ENCODE data around the gene ICAM4. TPM values are rescaled to one million over a fixed set of nuclear protein-coding genes. Genes with fewer than 3 reads are reported as not detected.

ICAM4 gene
- total and polyA plus RNA-seq, 8 donors: 0.56 to 1.9 (median 0.85) TPM; not detected in 5

DNA sequence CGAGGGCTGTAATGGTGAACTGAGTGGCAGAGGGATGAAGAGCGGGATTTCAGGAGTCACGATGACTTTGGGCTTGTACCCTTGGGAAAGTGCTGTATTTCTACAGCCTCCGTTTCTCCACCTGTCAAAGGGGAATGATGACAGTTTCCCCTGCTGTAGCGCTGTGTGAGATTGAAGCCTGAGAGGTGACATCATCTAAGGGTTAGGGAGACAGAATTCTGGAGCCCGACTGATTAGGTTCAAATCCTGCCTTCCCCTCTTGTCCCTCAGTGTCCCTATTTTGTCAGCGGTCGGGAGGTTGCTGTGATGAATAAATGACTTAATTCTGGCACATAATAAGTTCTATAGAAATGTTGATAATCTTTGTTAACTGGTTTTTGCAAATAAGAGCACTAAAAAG is 34.0 kb upstream of the ICAM4 start:
- no peaks in the 10 kb centered on the region for H3K9me3 ChIP-seq
- H3K4me1 ChIP-seq: peaks cover 7 to 36% (median 32%) of the 10 kb centered on the region in 4 donors
- WGBS, 5 donors: 16 to 23% (median 21%) methylated on average over 8 of the region's 8 CpGs
- DNase-seq: no peak
- intact Hi-C loops (cut with DNase I; ENCODE audit: low total_unique reads): loop anchor here (10.0 kb wide), 1 partner anchor 138 kb away; the partner anchor contains the start of genes EIF3G and P2RY11
- TF ChIP-seq EP300 (IDR thresholded peaks at IDR 0.05) (no peak), POLR2A (IDR thresholded peaks at IDR 0.05) (no peak), POLR2AphosphoS5 (IDR thresholded peaks at IDR 0.05) (no peak)
- TF ChIP-seq, protein P1, sequence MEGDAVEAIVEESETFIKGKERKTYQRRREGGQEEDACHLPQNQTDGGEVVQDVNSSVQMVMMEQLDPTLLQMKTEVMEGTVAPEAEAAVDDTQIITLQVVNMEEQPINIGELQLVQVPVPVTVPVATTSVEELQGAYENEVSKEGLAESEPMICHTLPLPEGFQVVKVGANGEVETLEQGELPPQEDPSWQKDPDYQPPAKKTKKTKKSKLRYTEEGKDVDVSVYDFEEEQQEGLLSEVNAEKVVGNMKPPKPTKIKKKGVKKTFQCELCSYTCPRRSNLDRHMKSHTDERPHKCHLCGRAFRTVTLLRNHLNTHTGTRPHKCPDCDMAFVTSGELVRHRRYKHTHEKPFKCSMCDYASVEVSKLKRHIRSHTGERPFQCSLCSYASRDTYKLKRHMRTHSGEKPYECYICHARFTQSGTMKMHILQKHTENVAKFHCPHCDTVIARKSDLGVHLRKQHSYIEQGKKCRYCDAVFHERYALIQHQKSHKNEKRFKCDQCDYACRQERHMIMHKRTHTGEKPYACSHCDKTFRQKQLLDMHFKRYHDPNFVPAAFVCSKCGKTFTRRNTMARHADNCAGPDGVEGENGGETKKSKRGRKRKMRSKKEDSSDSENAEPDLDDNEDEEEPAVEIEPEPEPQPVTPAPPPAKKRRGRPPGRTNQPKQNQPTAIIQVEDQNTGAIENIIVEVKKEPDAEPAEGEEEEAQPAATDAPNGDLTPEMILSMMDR (IDR thresholded peaks at IDR 0.05): no peak
- no peaks in the 10 kb centered on the region for H3K27me3 ChIP-seq
- H3K4me3 ChIP-seq: peak overlapping the region; percentile 90 to 96 (median 91)
- peaks cover 34 to 44% (median 41%) of the 10 kb centered on the region in 4 donors for H3K36me3 ChIP-seq
- peak overlapping the region; percentile 86 to 93 (median 88) for H3K27ac ChIP-seq

DNA sequence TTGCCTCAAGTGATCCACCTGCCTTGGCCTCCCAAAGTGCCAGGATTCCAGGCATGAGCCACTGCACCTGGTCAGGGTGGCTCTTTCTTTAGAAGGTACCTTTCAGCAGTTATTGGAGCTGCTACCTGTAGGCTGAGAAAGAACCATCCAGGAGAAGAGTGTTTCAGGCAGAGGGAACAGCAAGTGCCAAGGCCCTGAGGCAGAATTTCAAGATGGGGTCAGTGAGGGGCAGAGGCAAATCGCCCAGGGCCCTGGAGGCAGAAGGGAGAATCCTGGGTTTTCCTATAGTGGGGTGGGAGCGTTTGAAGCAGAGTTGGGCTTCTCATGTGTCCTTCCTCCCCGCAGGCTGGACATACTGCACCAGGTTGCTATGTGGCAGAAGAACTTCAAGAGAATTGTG is 32.5 kb upstream of the ICAM4 start:
- H3K36me3 ChIP-seq: peaks cover 44 to 57% (median 53%) of the 10 kb centered on the region in 4 donors
- peaks cover 9 to 45% (median 39%) of the 10 kb centered on the region in 4 donors for H3K4me1 ChIP-seq
- intact Hi-C loops (cut with DNase I; ENCODE audit: low total_unique reads): loop anchor here (10.0 kb wide), 1 partner anchor 139 kb away; the partner anchor contains the start of genes EIF3G and P2RY11
- TF ChIP-seq, protein P1 (IDR thresholded peaks at IDR 0.05): no peak
- no peak for TF ChIP-seq POLR2AphosphoS5 (IDR thresholded peaks at IDR 0.05)
- no peak for TF ChIP-seq EP300 (IDR thresholded peaks at IDR 0.05)
- TF ChIP-seq POLR2A (IDR thresholded peaks at IDR 0.05): no peak
- H3K9me3 ChIP-seq: no peaks in the 10 kb centered on the region
- no peak overlapping the region for H3K4me3 ChIP-seq
- 86 to 96% (median 94%) methylated on average over 3 of the region's 3 CpGs for WGBS, 5 donors
- no peak for DNase-seq
- no peak overlapping the region for H3K27ac ChIP-seq
- H3K27me3 ChIP-seq: no peaks in the 10 kb centered on the region

DNA sequence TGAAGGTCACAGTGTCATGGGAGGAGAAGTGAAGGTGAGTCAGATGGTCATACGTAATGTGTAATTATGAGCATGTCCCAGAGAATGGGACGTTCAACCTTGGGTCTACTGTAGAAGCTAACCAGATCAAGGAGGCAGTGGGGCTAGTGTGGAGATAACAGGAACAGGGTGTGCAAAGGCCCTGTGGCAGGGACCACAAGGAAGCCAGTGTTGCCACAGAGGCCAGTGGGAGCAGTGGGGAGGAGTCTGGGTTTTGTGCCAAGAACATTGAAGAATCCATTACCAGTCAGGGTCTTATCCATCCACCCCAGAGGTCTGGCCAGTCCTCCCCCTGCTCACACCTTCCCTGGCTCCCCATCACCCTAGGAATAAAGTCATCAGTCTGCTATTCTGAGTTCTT is 31.4 kb upstream of the ICAM4 start:
- Histone ChIP-seq H3K9me3 (no peaks in the 10 kb centered on the region), H3K36me3 (peaks cover 44 to 66% (median 56%) of the 10 kb centered on the region in 4 donors), H3K27ac (no peak overlapping the region), H3K4me1 (peaks cover 16 to 50% (median 43%) of the 10 kb centered on the region in 4 donors), H3K27me3 (no peaks in the 10 kb centered on the region), H3K4me3 (no peak overlapping the region)
- intact Hi-C loops (cut with DNase I; ENCODE audit: low total_unique reads): loop anchor here (10.0 kb wide), 1 partner anchor 141 kb away; the partner anchor contains the start of genes EIF3G and P2RY11
- 80 to 92% (median 85%) methylated on average over 2 of the region's 2 CpGs for WGBS, 5 donors
- TF ChIP-seq POLR2A (IDR thresholded peaks at IDR 0.05): no peak
- TF ChIP-seq EP300 (IDR thresholded peaks at IDR 0.05): no peak
- TF ChIP-seq, protein P1 (IDR thresholded peaks at IDR 0.05): no peak
- TF ChIP-seq POLR2AphosphoS5 (IDR thresholded peaks at IDR 0.05): no peak
- no peak for DNase-seq

DNA sequence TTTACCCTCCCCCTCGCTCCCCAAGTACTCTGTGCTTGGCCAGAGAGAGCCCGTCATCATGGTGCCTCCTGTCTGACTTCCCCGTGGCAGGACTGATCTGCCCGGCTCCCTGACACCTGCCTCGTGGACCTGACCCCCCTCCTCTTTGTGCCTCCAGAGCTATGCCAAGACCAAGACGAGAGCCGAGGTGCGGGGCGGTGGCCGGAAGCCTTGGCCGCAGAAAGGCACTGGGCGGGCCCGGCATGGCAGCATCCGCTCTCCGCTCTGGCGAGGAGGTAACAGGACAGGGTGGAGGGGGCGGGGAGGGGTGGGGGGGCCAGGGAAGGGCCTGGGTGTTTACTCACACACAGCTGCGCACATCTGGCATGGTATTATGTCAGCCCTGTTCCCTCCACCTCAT is 30.2 kb upstream of the ICAM4 start:
- 80 to 88% (median 82%) methylated on average over 13 to 18 of the region's 18 CpGs for WGBS, 5 donors
- Histone ChIP-seq H3K27me3 (no peaks in the 10 kb centered on the region), H3K27ac (no peak overlapping the region), H3K9me3 (no peaks in the 10 kb centered on the region), H3K4me3 (no peak overlapping the region), H3K4me1 (peaks cover 16 to 52% (median 38%) of the 10 kb centered on the region in 4 donors), H3K36me3 (peaks cover 44 to 66% (median 56%) of the 10 kb centered on the region in 4 donors)
- TF ChIP-seq, protein P1 (IDR thresholded peaks at IDR 0.05): no peak
- TF ChIP-seq POLR2A (IDR thresholded peaks at IDR 0.05) (no peak), POLR2AphosphoS5 (IDR thresholded peaks at IDR 0.05) (no peak), EP300 (IDR thresholded peaks at IDR 0.05) (no peak)
- intact Hi-C loops (cut with DNase I; ENCODE audit: low total_unique reads): loop anchor here (10.0 kb wide), 1 partner anchor 142 kb away; the partner anchor contains the start of genes EIF3G and P2RY11
- no peak for DNase-seq

Measured in stomach (tissue), 9 donors.